Epidermal melanocyte (primary cell): ENCODE data around the gene COG4.
"Not testable (repeated sequence)": the region's sequence is repeated elsewhere in the genome, so short reads cannot be mapped to it uniquely, and the experiment has no call there.

Source experiments
- DNase-seq: peaks from one replicate; pipeline ENCODE4 v3.0.0; 2011; ENCODE audit warnings: low spot score; ENCODE audit not compliant: insufficient read length

The COG4 gene

DNA sequence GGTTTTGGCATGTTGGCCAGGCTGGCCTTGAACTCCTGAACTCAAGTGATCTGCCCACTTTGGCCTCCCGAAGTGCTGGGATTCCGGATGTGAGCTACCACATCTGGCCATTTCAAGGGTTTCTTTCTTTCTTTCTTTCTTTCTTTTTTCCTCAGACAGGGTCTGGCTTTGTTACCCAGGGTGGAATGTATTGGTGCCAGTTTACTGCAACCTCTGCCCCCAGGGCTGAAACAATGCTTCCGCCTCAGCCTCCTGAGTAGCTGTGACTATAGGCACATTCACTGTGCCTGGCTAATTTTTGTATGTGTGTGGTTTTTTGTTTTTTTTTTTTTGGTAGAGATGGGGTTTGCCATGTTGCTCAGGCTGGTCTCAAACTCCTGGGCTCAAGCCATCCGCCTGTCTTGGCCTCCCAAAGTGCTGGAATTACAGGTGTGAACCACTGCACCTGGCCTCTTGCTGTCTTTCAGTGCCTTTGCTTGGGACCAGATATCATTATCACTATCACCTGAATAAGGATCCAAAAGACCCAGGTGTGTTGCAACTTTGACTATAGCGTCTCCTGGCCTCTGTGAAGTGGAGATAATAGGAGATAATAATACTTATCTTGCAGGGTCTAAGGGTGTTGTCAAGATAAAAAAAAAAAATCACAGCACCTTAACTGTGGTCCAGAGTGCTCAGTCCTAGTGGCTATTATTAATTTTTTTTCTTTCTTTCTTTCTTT, 65.7 kb downstream of the COG4 start:
- DNase-seq = peak; percentile 14

DNA sequence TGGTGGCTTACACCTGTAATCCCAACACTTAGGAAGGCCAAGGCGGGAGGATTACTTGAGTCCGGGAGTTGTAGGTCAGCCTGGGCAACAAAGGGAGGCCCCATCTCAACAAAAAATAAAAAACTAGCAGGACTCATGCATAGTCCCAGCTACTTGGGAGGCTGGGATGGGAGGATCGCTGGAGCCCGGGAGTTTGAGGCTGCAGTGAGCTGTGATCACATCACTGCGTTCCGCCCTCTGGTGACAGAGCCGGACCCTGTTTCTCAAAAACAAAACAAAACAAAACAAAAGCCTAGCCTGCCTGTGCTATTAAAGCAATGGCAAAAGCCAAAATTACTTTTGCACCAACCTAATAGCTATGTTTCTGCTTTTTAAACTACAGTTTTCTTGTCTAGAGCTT, 67.4 kb downstream of the COG4 start:
- DNase-seq = no peak

DNA sequence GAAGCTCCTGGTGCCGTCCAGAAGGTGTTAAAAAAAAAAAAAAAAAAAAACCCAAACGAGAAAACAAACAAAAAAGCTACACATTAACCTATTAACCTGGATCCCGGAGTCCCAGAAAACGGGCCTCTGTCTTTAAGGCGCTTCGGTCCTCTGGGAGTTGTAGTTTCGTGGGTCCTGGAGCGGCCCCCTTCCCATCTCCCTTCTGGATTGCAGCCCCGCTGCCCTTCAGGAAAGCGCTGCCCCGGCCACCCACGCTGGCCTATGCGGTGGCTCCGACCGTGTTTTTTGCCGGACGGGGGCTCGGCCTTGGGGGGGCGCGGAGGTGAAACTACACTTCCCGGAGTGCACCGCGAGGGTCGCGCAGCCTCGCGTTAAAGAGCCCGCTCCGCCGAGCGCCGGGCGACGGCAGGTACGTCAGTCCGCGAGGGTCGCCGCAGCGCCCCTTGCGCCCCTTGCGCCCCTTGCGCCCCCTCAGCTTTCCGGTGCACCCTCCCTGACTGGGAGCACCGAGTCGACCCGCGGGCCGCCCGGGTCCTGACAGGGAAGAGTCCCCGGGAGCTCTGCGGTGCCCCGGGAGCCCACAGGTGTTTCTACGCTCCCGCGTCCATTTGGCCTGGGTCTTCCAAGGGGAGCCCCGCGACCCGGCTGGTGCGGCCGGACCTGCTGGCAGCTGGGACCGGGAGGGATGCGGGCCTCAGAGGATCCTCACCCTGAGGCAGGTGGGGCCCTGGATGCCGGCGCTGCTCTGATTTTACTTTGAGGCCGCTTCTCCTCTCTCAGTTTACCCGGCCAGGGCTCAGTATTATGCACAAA, 68.9 kb downstream of the COG4 start, which contains the start of gene FCSK:
Gene FCSK (plus strand): TSS at position 374 of the 813 bp plus-strand sequence. CDS start 8,596 bp downstream, outside the sequence.
- DNase-seq = peak; percentile 93

DNA sequence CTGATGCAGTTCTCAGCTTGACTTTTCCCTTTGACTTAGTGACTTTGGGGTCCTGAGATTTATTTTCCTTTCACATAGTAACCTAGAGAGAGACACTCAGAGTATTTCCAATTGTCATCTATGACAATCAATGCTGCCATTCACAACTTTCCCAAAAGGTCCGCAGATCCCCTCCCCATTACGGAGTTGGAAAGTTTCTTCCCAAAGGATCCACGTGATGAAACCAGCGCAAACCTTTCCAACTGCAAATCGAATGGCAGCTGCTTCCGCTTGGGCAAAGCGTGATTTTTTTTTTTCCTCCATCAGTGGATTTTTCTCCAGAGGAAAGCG, 69.5 kb downstream of the COG4 start:
- no peak for DNase-seq

DNA sequence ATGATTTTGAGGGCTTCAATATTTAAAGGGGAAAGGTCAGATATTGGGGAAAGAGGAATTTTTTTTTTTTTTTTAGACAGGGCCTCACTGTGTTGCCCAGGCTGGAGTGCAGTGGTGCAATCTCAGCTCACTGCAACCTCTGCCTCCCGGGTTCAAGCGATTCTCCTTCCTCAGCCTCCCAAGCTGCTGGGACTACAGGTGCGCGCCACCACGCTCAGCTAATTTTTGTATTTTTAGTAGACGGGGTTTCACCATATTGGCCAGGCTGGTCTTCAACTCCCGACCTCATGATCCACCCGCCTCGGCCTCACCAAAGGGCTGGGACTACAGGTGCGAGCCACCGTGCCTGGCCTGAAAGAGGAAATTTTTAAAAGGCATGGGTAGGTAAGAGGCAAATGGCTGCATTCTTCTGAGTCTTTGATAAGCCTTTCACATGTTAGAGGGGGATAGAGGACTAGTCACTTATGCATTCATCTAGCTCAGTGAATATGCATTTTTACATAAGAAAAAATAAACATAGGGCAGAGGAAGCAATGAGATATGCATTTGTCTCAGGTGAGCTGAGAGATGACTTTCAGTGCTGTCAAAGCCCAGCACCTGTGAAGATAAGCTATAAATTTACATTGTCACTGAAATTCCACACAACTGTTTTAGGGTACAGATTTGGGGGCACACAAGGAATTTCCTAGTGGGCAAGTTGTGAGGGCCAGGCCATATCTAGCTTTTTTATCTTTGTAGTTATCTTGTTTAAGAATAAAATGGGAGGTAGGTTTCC, 70.0 kb downstream of the COG4 start:
- no peak for DNase-seq

DNA sequence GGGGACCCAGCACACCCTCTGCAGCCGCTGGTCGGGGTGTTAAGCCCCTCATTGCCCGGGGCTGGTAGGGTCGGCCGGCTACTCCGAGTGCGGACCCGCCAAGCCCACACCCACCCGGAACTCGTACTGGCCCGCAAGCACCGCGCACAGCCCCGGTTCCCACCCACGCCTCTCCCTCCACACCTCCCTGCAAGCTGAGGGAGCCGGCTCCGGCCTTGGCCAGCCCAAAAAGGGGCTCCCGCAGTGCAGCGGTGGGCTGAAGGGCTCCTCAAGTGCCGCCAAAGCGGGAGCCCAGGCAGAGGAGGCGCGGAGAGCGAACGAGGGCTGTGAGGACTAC, 72.4 kb downstream of the COG4 start:
- not testable (repeated sequence) for DNase-seq

DNA sequence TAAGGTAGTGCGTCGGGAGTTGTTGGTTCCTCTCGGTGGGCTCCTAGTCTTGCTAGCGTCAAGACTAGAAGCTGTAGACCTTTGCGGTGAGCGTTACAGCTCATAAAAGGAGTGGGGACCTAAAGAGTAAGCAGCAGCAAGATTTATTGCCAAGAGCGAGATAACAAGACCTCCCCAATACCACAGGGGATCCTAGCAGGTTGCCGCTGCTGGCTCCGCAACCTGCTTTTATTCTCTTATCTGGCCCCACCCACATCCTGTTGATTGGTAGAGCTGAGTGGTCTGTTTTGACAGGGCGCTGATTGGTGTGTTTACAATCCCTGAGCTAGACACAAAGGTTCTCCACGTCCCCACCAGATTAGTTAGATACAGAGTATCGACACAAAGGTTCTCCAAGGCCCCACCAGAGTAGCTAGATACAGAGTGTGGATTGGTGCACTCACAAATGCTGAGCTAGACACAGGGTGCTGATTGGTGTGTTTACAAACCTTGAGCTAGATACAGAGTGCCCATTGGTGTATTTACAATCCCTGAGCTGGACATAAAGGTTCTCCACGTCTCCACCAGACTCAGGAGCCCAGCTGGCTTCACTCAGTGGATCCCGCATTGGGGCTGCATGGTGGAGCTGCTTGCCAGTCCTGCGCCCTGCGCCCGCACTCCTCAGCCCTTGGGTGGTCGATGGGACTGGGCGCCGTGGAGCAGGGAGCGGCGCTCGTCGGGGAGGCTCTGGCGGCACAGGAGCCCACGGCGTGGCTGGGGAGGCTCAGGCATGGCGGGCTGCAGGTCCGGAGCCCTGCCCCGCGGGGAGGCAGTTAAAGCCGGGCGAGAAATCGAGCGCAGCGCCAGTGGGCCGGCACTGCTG, 73.0 kb downstream of the COG4 start:
- DNase-seq = not testable (repeated sequence)

DNA sequence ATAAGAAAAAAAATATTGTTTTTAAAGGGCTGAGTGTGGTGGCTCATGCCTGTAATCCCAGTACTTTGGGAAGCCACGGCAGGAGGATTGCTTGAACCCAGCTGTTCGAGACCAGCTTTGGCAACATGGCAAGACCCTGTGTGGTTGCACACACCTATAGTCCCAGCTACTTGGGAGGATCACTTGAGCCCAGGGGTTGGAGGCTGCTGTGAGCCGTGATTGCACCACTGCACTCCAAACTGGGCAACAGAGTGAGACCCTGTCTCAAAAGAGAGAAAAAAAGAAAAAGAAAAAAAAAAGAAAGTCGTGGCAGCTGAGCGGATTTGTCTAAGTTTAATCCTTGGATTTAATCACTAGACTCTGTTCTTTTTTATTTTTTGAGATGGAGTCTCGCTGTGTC, 75.3 kb downstream of the COG4 start:
- no peak for DNase-seq

DNA sequence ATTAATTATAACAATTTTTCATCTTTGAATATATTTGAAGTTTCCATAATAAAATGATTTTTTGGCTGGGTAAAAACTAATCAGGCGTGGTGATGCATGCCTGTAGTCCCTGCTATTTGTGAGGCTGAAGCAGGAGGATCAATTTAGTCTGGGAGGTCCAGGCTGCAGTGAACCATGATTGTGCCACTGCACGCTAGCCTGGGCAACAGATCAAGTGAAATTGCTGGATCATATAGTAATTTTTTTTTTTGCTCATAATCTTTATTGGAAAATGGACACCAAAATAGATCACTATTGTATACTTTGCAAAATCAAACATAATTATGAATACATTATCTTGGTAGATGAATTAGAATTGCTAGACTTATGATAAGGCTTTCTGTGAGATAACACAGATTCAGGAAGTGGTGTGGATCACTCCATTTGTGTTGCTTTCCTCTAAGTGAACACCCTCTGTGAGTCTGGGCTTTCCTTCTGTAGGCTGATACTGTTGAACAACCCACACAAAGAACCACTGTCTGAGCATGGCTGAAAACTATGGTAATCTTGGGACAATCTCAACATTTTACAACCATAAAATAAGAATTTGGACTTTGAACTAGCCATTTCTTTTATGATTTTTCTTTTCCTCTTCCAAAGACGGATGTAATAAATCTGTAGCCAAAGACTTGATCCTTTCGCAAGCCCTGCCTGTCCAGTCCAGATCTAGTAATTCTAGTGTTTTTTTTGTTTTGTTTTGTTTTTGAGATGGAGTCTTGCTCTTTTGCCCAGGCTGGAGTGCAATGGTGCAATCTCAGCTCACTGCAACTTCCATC, 78.9 kb downstream of the COG4 start:
- DNase-seq = no peak

DNA sequence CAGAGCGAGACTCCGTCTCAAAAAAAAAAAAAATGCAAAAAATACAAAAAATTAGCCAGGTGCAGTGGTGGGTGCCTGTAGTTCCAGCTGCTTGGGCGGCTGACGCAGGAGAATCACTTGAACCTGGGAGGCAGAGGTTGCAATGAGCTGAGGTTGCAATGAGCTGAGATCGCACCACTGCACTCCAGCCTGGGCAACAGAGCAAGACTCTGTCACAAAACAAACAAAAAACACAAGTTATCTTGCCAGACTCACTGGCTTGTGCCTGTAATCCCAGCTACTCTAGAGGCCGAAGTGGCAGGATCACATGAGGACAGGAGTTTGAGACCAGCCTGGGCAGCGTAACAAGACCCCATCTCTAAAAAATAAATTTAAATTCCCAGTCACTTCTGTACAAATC, 81.0 kb downstream of the COG4 start:
- DNase-seq = no peak

DNA sequence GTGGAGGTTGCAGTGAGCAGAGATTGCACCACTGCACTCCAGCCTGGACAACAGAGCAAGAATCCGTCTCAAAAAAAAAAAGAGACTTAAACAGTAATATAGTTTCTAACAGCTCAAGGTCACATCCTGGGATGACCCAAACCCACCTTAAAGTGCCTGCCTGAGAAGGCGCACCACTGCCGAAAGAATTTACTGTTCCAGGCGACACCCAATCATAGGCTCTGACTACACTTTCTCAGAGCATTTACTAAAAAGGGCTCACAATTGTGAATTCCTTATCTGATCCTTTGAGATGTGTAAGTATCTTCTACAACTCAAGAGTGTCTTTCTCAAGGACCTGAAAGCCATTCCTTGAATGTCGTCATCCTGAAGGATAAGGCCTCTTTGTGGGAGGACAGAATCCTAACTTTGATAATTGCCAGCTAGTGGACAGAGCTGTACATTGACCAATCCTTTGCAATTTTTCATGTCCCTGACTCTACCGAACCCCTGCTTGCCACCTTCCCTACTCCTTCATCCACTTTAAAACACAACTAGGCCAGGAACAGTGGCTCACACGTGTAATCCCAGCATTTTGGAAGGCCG, 81.9 kb downstream of the COG4 start:
- no peak for DNase-seq

DNA sequence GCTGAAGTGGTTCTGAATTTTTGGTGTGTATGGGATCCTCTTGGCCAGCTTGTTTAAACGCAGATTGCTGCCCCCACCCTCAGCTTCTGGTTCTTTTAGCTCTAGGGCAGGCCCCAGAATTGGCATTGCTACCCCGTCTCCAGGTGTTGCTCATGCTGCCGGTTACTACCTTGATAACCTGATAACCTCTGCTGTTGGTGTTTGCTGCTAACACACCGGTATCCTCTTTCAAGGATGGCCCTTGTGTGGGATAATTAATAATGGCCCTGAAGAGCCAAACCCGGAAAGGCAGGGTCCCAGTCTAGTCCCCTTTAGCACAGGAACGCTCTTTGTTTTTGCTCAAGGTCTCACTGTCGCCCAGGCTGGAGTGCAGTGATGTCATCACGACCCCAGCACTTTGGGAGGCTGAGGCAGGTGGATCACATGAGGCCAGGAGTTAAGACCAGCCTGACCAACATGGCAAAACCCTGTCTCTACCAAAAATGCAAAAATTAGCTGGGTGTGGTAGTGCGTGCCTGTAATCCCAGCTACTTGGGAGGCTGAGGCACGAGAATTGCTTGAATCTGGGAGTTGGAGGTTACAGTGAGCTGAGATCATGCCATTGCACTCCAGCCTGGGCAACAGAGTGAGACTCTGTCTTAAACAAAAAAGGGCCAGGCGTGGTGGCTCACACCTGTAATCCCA, 83.2 kb downstream of the COG4 start:
- no peak for DNase-seq

DNA sequence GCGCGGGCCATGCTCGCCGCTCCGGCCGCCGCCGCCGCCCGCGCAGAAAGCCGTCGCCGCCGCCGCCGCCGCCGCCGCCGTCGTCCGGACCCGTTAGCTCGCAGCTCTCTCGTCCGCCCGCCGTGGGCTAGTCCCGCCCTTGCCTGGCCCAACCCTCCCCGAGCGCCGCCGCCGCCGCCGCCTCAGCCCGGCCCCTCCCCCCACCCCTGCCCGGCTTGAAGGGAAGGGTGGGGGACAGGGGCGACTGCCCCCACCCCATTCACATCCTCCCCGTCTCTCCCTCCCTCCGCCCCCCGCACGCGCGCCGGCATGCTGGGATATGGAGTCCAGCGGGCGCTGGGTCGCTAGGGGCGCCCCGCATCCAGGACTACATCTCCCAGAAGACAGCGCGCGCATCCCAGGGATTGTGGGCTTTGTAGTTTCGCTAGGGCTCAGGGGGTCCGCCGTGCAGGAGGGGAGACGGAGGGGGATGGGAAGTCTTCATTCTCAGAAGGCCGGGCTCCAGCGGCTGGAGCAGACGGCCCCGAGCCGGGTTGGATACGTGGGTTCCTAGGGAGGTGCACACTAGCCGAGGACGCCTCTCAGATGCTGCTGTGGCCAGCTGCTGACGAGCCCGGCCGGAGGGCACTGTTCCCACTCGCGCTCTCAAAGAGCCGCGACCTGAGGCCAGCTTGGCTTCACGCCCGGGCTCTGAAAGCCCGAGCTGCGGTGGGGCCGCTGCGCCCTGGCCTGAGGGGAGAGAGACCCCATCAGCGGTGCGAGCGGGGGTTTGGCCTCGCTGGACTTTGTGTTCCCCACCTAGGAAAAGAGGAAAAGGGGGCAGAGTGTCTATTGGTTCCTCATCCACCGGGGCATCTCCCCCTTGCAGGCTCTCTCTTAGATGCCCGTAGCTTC, 84.1 kb downstream of the COG4 start, which contains the start of gene ST3GAL2:
Gene ST3GAL2 (minus strand): TSS at position 132 of the 894 bp plus-strand sequence. CDS start 40,570 bp downstream, outside the sequence.
- DNase-seq = peak; percentile 96

DNA sequence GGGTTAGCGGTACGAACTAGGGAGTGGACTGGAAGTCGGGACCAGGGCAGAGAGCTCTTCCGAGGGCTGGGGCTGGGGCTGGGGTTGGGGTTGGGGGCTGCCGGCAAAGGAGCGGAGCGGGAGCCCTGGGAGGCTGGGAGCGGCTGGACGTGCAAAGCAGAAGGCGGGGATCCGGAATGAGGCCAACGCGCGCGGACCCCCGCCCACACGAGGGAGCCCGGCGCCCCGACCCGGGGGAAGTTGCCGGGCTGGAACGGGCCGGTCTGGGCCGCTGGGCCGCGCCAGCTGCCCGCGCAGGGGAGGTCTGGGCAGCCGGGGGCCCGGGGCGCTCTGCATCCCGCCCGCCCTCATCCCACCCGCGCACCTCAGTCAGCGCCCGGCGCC, 84.8 kb downstream of the COG4 start:
- no peak for DNase-seq

DNA sequence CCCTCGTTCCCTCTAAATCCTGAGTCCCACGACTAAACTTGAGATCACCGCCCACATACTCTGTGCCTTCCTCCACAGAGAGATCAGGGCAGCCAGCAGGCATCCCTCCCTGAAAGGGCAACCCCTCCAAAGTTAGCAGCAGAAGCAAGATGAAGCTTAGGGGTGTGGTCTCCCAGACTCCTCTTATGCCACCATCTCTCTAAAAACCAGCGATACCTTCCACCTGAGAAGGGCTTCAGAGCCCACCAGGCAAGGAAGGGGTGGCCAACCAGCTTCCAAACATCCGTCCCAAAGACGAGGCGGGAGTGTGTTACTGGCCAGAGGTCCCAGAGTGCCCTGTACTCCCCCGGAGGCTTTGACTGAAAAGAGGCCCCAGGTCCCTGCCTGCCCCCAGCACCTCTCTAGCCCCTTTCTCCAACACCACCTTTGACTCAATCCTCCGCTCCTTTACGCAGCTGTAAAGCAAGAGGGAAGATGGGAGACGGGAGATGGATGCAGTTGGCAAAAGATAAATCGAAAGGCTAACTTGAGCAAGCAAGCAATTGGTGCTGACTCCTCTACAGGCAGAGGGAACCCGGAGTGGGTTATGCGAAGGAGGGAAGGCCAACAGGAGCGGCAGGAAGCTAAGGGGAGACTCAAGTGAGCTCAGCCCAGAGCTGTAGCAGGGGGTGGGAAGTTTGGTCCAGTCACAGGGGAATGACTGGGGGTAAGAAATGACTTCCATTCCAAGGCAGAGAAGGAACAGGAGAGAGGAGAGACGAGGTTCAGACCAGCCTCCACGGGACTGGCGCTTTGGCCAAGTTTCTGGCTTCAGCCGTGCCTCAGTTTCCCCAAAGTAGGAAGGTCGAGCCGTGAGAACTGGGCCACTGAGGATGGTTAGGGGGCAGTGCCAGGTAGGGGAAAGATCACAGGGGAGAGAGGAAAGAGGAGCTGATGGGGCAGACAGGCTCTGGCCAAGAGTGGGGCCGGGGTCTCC, 85.5 kb downstream of the COG4 start:
- no peak for DNase-seq

DNA sequence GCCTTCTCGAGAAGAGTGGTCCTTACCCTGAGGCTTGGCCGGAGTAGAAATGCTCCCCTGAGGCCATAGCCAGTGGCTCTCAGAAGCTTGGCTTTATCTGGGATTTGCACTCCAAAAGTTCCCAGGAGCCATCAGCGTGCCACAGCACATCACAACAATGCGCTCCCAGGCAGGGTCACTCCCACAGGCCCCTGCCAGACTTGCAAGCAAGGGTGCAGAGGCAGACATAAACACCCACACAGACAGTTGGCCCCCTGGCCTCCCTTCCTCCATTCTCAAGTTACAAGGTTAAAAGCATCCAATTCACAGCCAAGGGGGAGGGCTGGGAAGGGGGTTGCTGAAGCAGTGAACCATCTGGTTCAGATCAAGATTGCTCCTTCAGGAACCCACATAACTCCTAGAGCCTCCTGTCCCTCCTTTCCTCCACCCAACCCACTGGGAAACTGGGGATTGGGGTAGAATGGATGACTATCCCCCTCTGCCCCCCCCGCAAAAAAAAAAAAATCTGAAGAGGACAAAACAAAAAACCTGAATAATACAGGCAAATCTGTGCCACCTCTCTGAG, 86.3 kb downstream of the COG4 start:
- DNase-seq = no peak
